IMR-90 (cell line): ENCODE measurements around the gene FAM168B. TPM values are rescaled to one million over a fixed set of nuclear protein-coding genes. Genes with fewer than 3 reads are reported as not detected.

Experiments
- ATAC-seq: fragments of 200-7000 bp; cut with Tn5 transposase; 2 replicates; pipeline ENCODE4 v1.9.1; 2020; ENCODE audit warnings: low read depth, mild to moderate bottlenecking, moderate library complexity
- BruUV-seq: library from RNA; stranded (reverse); fragments of 400-500 nt; replicated peaks from 2 replicates; lab custom pipeline; 2021; lab: Mats Ljungman, UMichigan
- CTCF ChIA-PET: fragments of 300-600 bp; formaldehyde crosslinking; extraction: SDS; loops from one replicate; lab custom pipeline; 2021; ENCODE audit warnings: antibody characterized with exemption; lab: Yijun Ruan, JAX
- POLR2A ChIA-PET: fragments of 300-600 bp; sonication (Branson Sonifier 250); formaldehyde crosslinking; loops from one replicate; lab custom pipeline; 2022; ENCODE audit warnings: antibody characterized with exemption; ENCODE audit not compliant: unreplicated experiment; lab: Charles Lee
- DNase-seq: peaks from one replicate; pipeline ENCODE4 v3.0.0; 2013
- H2AFZ ChIP-seq: replicated peaks from 2 replicates; pipeline ENCODE3; 2013; ENCODE audit warnings: low read length, mild to moderate bottlenecking; ENCODE audit not compliant: poor library complexity
- H2AK5ac ChIP-seq: 2 replicates; pipeline ENCODE4 v1.6.1; 2013; ENCODE audit warnings: low read depth, low read length, inconsistent platforms
- H2AK9ac ChIP-seq: replicated peaks from 2 replicates; pipeline ENCODE3; 2013; ENCODE audit warnings: mild to moderate bottlenecking, low read depth, low read length, moderate library complexity; ENCODE audit not compliant: poor library complexity
- H2BK120ac ChIP-seq: 2 replicates; pipeline ENCODE4 v1.6.1; 2013; ENCODE audit warnings: low read depth, low read length, inconsistent platforms
- H2BK15ac ChIP-seq: 3 replicates; pipeline ENCODE4 v1.6.1; 2013; ENCODE audit warnings: low read depth, low read length, inconsistent platforms
- H2BK20ac ChIP-seq: 2 replicates; pipeline ENCODE4 v1.6.1; 2013; ENCODE audit warnings: low read depth, mild to moderate bottlenecking, inconsistent platforms, low read length, moderate library complexity
- H2BK5ac ChIP-seq: 2 replicates; pipeline ENCODE4 v1.6.1; 2013; ENCODE audit warnings: mild to moderate bottlenecking, low read depth, low read length, inconsistent platforms; ENCODE audit not compliant: poor library complexity, severe bottlenecking
- H3K14ac ChIP-seq: replicated peaks from 2 replicates; pipeline ENCODE4 v1.6.1; 2013; ENCODE audit warnings: low read depth, low read length, inconsistent platforms
- H3K18ac ChIP-seq: 2 replicates; pipeline ENCODE4 v1.6.1; 2013; ENCODE audit warnings: low read depth, low read length, control low read depth
- H3K23ac ChIP-seq: 2 replicates; pipeline ENCODE4 v1.6.1; 2013; ENCODE audit warnings: low read depth, low read length, inconsistent platforms
- H3K27ac ChIP-seq: 2 replicates; pipeline ENCODE4 v1.5.1; 2013; ENCODE audit warnings: mild to moderate bottlenecking, control low read depth, low read length; ENCODE audit not compliant: insufficient read depth
- H3K27me3 ChIP-seq: 2 replicates; pipeline ENCODE4 v1.6.1; 2013; ENCODE audit warnings: low read length; ENCODE audit not compliant: control insufficient read depth, insufficient read depth
- H3K36me3 ChIP-seq: 2 replicates; pipeline ENCODE4 v1.6.1; 2013; ENCODE audit warnings: low read length, mixed read lengths; ENCODE audit not compliant: control insufficient read depth, insufficient read depth
- H3K4ac ChIP-seq: 2 replicates; pipeline ENCODE4 v1.6.1; 2013; ENCODE audit warnings: low read depth, low read length, inconsistent platforms
- H3K4me1 ChIP-seq: 2 replicates; pipeline ENCODE4 v1.6.1; 2013; ENCODE audit warnings: low read length, mixed read lengths; ENCODE audit not compliant: control insufficient read depth, insufficient read depth
- H3K4me2 ChIP-seq: 2 replicates; pipeline ENCODE4 v1.6.1; 2013; ENCODE audit warnings: low read depth, mild to moderate bottlenecking, control low read depth, low read length, moderate library complexity
- H3K4me3 ChIP-seq: 2 replicates; pipeline ENCODE4 v1.5.1; 2013; ENCODE audit warnings: low read depth, mild to moderate bottlenecking, control low read depth, low read length, moderate library complexity; ENCODE audit not compliant: insufficient read depth
- H3K56ac ChIP-seq: 2 replicates; pipeline ENCODE4 v1.6.1; 2013; ENCODE audit warnings: low read length, inconsistent platforms; ENCODE audit not compliant: insufficient read depth; ENCODE audit errors: extremely low read depth
- H3K79me1 ChIP-seq, 2 experiments: 2 replicates each; pipeline ENCODE4 v1.6.1; 2013; ENCODE audit warnings: low read length in 2 of 2, inconsistent platforms in 1 of 2, low read depth in 1 of 2
- H3K9ac ChIP-seq: 2 replicates; pipeline ENCODE4 v1.6.1; 2013; ENCODE audit warnings: low read depth, low read length, control low read depth
- H3K9me1 ChIP-seq: 2 replicates; pipeline ENCODE4 v1.6.1; 2013; ENCODE audit warnings: low read length, inconsistent platforms; ENCODE audit not compliant: insufficient read depth
- H3K9me3 ChIP-seq: 2 replicates; pipeline ENCODE4 v1.6.1; 2013; ENCODE audit warnings: low read length; ENCODE audit not compliant: control insufficient read depth, insufficient read depth
- H4K20me1 ChIP-seq: 2 replicates; pipeline ENCODE4 v1.6.1; 2013; ENCODE audit warnings: low read length, inconsistent platforms; ENCODE audit not compliant: insufficient read depth
- H4K5ac ChIP-seq: 2 replicates; pipeline ENCODE4 v1.6.1; 2013; ENCODE audit warnings: mild to moderate bottlenecking, low read depth, low read length, control low read depth
- H4K8ac ChIP-seq, 2 experiments: 2 replicates each; pipeline ENCODE4 v1.6.1; 2013; ENCODE audit warnings: low read depth in 2 of 2, low read length in 2 of 2, control low read depth in 1 of 2, inconsistent platforms in 1 of 2
- H4K91ac ChIP-seq: 2 replicates; pipeline ENCODE4 v1.6.1; 2013; ENCODE audit warnings: low read depth, low read length, inconsistent platforms; ENCODE audit not compliant: insufficient read depth
- CEBPB ChIP-seq: IDR thresholded peaks from 2 replicates; pipeline ENCODE4 v1.6.1; 2012; ENCODE audit warnings: low read depth, low read length, improper control_type of control experiment
- ELK1 ChIP-seq: fragments of 150-350 bp; IDR thresholded peaks from 2 replicates; pipeline ENCODE4 v1.6.1; 2016; ENCODE audit warnings: low read depth, mild to moderate bottlenecking, low read length, moderate library complexity, borderline replicate concordance
- FOS ChIP-seq: fragments of 150-350 bp; IDR thresholded peaks from 2 replicates; pipeline ENCODE4 v1.6.1; 2016; ENCODE audit warnings: low read depth, low read length
- MAFK ChIP-seq: IDR thresholded peaks from 2 replicates; pipeline ENCODE4 v1.6.1; 2012; ENCODE audit warnings: low read depth, low read length, improper control_type of control experiment
- MAZ ChIP-seq: IDR thresholded peaks from 2 replicates; pipeline ENCODE4 v1.6.1; 2012; ENCODE audit warnings: low read depth, mild to moderate bottlenecking, low read length, improper control_type of control experiment, moderate library complexity, borderline replicate concordance
- MXI1 ChIP-seq: IDR thresholded peaks from 2 replicates; pipeline ENCODE4 v1.6.1; 2012; ENCODE audit warnings: low read depth, mild to moderate bottlenecking, low read length, moderate library complexity, borderline replicate concordance
- NFE2L2 ChIP-seq: fragments of 150-350 bp; IDR thresholded peaks from 2 replicates; pipeline ENCODE4 v1.6.1; 2016; ENCODE audit warnings: low read depth, mild to moderate bottlenecking, low read length
- POLR2A ChIP-seq: IDR thresholded peaks from 2 replicates; pipeline ENCODE4 v1.6.1; 2012; ENCODE audit warnings: mild to moderate bottlenecking, low read depth, low read length
- RAD21 ChIP-seq: IDR thresholded peaks from 2 replicates; pipeline ENCODE4 v1.6.1; 2012; ENCODE audit warnings: low read length, improper control_type of control experiment
- RCOR1 ChIP-seq: IDR thresholded peaks from 2 replicates; pipeline ENCODE4 v1.6.1; 2012; ENCODE audit warnings: mild to moderate bottlenecking, low read length, improper control_type of control experiment; ENCODE audit not compliant: insufficient replicate concordance
- RFX5 ChIP-seq: IDR thresholded peaks from 2 replicates; pipeline ENCODE4 v1.8.0; 2012; ENCODE audit warnings: low read depth, mild to moderate bottlenecking, low read length, moderate library complexity
- WGBS, 2 experiments: methylation state at CpG; one replicate each; pipeline versions ENCODE4 v1.1.5 to v1.1.7; 2013; ENCODE audit warnings: missing lambda C conversion rate in 2 of 2; ENCODE audit not compliant: insufficient read length in 1 of 2; ENCODE audit errors: extremely low coverage in 2 of 2; 5-methylcytosine and 5-hydroxymethylcytosine counted together
- dilution Hi-C: fragments of 300-500 bp; cut with HindIII; formaldehyde crosslinking; loops from one replicate; pipeline ENCODE4 v1.14.3; 2018; ENCODE audit warnings: low sequenced_read_pairs; ENCODE audit not compliant: unreplicated experiment
- in situ Hi-C: fragments of 300-500 bp; cut with MboI; formaldehyde crosslinking; loops from 3 replicates; pipeline ENCODE4 v1.14.3; 2019; ENCODE audit warnings: low sequenced_read_pairs, inconsistent platforms, mixed read lengths
- intact Hi-C: fragments of 100-400 bp; cut with micrococcal nuclease; formaldehyde crosslinking; loops from 2 replicates; pipeline ENCODE4 v1.10.0; 2022
- polyA plus RNA-seq, 3 experiments: library from polyadenylated mRNA; depleted of rRNA; stranded (reverse); fragments of >200 nt; gene quantifications; 2 replicates each; pipeline ENCODE4 v1.2.3, GENCODE V29; 2012; ENCODE audit warnings: low replicate concordance in 1 of 3
- total RNA-seq: library from RNA; depleted of rRNA; stranded (reverse); fragments of >200 nt; gene quantifications from 2 replicates; pipeline ENCODE4 v1.2.3, GENCODE V29; 2012
- TF ChIP-seq, protein P1 (sequence below): fragments of 150-350 bp; IDR thresholded peaks from 2 replicates; pipeline ENCODE4 v1.6.1; 2017; ENCODE audit warnings: mild to moderate bottlenecking, antibody characterized with exemption, low read length, low read depth
- TF ChIP-seq, protein P2 (sequence below): conservative IDR thresholded peaks from 2 replicates; pipeline ENCODE4 v1.5.1; 2012; ENCODE audit warnings: mild to moderate bottlenecking, low read depth, low read length, improper control_type of control experiment

Gene FAM168B
- total and polyA plus RNA-seq, 2 of the 4 experiments (the other 2 are of a cell fraction), result 76.4 to 106 TPM

- ChIA-PET POLR2A (no interaction called here), CTCF (interaction anchor here (1.0 kb wide), 1 partner anchor 13 kb away, joined by 3 read pairs; no protein-coding TSS in a partner anchor)
- dilution Hi-C loops (no loop called here), in situ Hi-C loops (no loop called here), intact Hi-C loops (no loop called here)
- Histone ChIP-seq H4K5ac (no peak overlapping the region), H3K18ac (no peak overlapping the region), H3K36me3 (peaks cover 42% of the 10 kb centered on the region), H3K9me3 (no peaks in the 10 kb centered on the region), H4K8ac (no peak overlapping the region), H2AK9ac (no peak overlapping the region), H4K91ac (no peak overlapping the region), H2AFZ (no peak overlapping the region), H3K4ac (no peak overlapping the region), H4K20me1 (no peaks in the 10 kb centered on the region; the same call in 1 of the 2 replicates), H3K4me1 (no peaks in the 10 kb centered on the region), H3K23ac (no peak overlapping the region), H3K14ac (no peak overlapping the region), H3K9ac (no peak overlapping the region), H2BK5ac (no peak overlapping the region), H3K56ac (no peak overlapping the region), H3K4me2 (no peak overlapping the region), H2BK120ac (no peak overlapping the region), H3K4me3 (no peak overlapping the region), H2AK5ac (no peak overlapping the region), H3K9me1 (peaks cover 6% of the 10 kb centered on the region; the same call in 1 of the 2 replicates), H3K27ac (no peak overlapping the region), H2BK15ac (no peak overlapping the region), H2BK20ac (no peak overlapping the region), H3K27me3 (no peaks in the 10 kb centered on the region), H3K79me1 (peaks cover 18 to 28% of the 10 kb centered on the region in 2 experiments)
- TF ChIP-seq POLR2A, result no peak
- TF ChIP-seq MXI1, result no peak
- no peak for TF ChIP-seq MAZ
- no peak for TF ChIP-seq RFX5
- no peak for TF ChIP-seq FOS
- TF ChIP-seq ELK1, result no peak
- TF ChIP-seq, protein P1, sequence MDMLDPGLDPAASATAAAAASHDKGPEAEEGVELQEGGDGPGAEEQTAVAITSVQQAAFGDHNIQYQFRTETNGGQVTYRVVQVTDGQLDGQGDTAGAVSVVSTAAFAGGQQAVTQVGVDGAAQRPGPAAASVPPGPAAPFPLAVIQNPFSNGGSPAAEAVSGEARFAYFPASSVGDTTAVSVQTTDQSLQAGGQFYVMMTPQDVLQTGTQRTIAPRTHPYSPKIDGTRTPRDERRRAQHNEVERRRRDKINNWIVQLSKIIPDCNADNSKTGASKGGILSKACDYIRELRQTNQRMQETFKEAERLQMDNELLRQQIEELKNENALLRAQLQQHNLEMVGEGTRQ, result no peak
- no peak for TF ChIP-seq RCOR1
- TF ChIP-seq MAFK, result no peak
- TF ChIP-seq, protein P2, sequence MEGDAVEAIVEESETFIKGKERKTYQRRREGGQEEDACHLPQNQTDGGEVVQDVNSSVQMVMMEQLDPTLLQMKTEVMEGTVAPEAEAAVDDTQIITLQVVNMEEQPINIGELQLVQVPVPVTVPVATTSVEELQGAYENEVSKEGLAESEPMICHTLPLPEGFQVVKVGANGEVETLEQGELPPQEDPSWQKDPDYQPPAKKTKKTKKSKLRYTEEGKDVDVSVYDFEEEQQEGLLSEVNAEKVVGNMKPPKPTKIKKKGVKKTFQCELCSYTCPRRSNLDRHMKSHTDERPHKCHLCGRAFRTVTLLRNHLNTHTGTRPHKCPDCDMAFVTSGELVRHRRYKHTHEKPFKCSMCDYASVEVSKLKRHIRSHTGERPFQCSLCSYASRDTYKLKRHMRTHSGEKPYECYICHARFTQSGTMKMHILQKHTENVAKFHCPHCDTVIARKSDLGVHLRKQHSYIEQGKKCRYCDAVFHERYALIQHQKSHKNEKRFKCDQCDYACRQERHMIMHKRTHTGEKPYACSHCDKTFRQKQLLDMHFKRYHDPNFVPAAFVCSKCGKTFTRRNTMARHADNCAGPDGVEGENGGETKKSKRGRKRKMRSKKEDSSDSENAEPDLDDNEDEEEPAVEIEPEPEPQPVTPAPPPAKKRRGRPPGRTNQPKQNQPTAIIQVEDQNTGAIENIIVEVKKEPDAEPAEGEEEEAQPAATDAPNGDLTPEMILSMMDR, result no peak
- no peak for TF ChIP-seq NFE2L2
- no peak for TF ChIP-seq CEBPB
- TF ChIP-seq RAD21, result no peak
- no peak for DNase-seq
- no peak for ATAC-seq
- WGBS, 2 experiments, result no CpG with 5 or more reads among the region's 3 CpGs
- no TSS peak for BruUV-seq
Observed at GRCh38 chr2:131127981-131128380, 34.7 kb upstream of the FAM168B start.
